SK-N-SH treated with all-trans-retinoic acid at 6 μM for 48 hours (cell line): ENCODE data around the gene MTMR8.
"Not testable (repeated sequence)": the region's sequence is repeated elsewhere in the genome, so short reads cannot be mapped to it uniquely, and the experiment has no call there.

Experiments
- CSDC2 ChIP-seq: fragments of 250-450 bp; sonication (Bioruptor Pico); IDR thresholded peaks from 2 replicates; pipeline ENCODE4 v1.5.0; 2020; ENCODE audit warnings: mild to moderate bottlenecking, moderate library complexity
- GLIS3 ChIP-seq: fragments of 250-450 bp; sonication (Bioruptor Pico); IDR thresholded peaks from 2 replicates; pipeline ENCODE4 v1.5.0; 2020; ENCODE audit warnings: mild to moderate bottlenecking, moderate library complexity
- RARB ChIP-seq: fragments of 250-450 bp; sonication (Bioruptor Pico); IDR thresholded peaks from 2 replicates; pipeline ENCODE4 v1.8.0; 2021; ENCODE audit warnings: mild to moderate bottlenecking, moderate library complexity
- ZFP3 ChIP-seq: fragments of 250-450 bp; sonication (Bioruptor Pico); IDR thresholded peaks from 2 replicates; pipeline ENCODE4 v1.5.0; 2020; ENCODE audit warnings: mild to moderate bottlenecking, moderate library complexity
- TF ChIP-seq, protein P1 (sequence below): fragments of 250-450 bp; sonication (Bioruptor Pico); IDR thresholded peaks from 2 replicates; pipeline ENCODE4 v1.8.0; 2020; ENCODE audit warnings: mild to moderate bottlenecking, moderate library complexity, borderline replicate concordance
- TF ChIP-seq, protein P2 (sequence below): fragments of 250-450 bp; sonication (Bioruptor Pico); IDR thresholded peaks from 2 replicates; pipeline ENCODE4 v1.5.0; 2020; ENCODE audit warnings: mild to moderate bottlenecking, moderate library complexity

DNA sequence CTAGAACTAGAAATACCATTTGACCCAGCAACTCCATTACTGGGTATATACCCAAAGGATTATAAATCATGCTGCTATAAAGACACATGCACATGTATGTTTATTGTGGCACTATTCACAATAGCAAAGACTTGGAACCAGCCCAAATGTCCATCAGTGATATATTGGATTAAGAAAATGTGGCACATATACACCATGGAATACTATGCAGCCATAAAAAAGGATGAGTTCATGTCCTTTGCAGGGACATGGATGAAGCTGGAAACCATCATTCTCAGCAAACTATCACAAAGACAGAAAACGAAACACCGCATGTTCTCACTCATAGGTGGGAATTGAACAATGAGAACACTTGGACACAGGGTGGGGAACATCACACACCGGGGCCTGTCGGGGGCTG, 14.5 kb upstream of the MTMR8 start:
- not testable (repeated sequence) for TF ChIP-seq RARB (CRISPR knock-in tag); CSDC2; ZFP3 (CRISPR knock-in tag); GLIS3 (CRISPR knock-in tag)
- TF ChIP-seq, protein P1, sequence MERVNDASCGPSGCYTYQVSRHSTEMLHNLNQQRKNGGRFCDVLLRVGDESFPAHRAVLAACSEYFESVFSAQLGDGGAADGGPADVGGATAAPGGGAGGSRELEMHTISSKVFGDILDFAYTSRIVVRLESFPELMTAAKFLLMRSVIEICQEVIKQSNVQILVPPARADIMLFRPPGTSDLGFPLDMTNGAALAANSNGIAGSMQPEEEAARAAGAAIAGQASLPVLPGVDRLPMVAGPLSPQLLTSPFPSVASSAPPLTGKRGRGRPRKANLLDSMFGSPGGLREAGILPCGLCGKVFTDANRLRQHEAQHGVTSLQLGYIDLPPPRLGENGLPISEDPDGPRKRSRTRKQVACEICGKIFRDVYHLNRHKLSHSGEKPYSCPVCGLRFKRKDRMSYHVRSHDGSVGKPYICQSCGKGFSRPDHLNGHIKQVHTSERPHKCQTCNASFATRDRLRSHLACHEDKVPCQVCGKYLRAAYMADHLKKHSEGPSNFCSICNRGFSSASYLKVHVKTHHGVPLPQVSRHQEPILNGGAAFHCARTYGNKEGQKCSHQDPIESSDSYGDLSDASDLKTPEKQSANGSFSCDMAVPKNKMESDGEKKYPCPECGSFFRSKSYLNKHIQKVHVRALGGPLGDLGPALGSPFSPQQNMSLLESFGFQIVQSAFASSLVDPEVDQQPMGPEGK (CRISPR knock-in tag), result not testable (repeated sequence)
- TF ChIP-seq, protein P2, sequence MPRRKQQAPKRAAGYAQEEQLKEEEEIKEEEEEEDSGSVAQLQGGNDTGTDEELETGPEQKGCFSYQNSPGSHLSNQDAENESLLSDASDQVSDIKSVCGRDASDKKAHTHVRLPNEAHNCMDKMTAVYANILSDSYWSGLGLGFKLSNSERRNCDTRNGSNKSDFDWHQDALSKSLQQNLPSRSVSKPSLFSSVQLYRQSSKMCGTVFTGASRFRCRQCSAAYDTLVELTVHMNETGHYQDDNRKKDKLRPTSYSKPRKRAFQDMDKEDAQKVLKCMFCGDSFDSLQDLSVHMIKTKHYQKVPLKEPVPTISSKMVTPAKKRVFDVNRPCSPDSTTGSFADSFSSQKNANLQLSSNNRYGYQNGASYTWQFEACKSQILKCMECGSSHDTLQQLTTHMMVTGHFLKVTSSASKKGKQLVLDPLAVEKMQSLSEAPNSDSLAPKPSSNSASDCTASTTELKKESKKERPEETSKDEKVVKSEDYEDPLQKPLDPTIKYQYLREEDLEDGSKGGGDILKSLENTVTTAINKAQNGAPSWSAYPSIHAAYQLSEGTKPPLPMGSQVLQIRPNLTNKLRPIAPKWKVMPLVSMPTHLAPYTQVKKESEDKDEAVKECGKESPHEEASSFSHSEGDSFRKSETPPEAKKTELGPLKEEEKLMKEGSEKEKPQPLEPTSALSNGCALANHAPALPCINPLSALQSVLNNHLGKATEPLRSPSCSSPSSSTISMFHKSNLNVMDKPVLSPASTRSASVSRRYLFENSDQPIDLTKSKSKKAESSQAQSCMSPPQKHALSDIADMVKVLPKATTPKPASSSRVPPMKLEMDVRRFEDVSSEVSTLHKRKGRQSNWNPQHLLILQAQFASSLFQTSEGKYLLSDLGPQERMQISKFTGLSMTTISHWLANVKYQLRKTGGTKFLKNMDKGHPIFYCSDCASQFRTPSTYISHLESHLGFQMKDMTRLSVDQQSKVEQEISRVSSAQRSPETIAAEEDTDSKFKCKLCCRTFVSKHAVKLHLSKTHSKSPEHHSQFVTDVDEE (CRISPR knock-in tag), result not testable (repeated sequence)
